K562 (cell line): ENCODE data around the gene PLXNB1. TPM values are rescaled to one million over a fixed set of nuclear protein-coding genes. Genes with fewer than 3 reads are reported as not detected.

ENCODE experiments used
- ATAC-seq: fragments of 200-7000 bp; cut with Tn5 transposase; 3 replicates; pipeline ENCODE4 v1.9.1; 2020; ENCODE audit warnings: moderate library complexity
- BruUV-seq: library from RNA; stranded (reverse); fragments of 400-500 nt; replicated peaks from 2 replicates; lab custom pipeline; 2021; lab: Mats Ljungman, UMichigan
- CTCF ChIA-PET: fragments of 300-600 bp; formaldehyde crosslinking; extraction: SDS; loops from one replicate; lab custom pipeline; 2021; ENCODE audit warnings: low intra/inter-chr PET ratio; lab: Yijun Ruan, JAX
- POLR2A ChIA-PET: fragments of 300-600, 350-650 bp; sonication (Branson Sonifier 250); formaldehyde crosslinking; extraction: SDS; loops from one replicate; lab custom pipeline; 2021; ENCODE audit warnings: antibody characterized with exemption, inconsistent platforms; lab: Yijun Ruan, JAX
- DNase-seq, 4 experiments: peaks; one replicate each; pipeline versions ENCODE4 v3.0.0 to v3.0.0-alpha.2; 2011 to 2018; ENCODE audit warnings: low spot score in 3 of 4, mixed read lengths in 3 of 4; ENCODE audit errors: extremely low read depth in 1 of 4
- FAIRE-seq: peaks from 2 replicates; lab custom pipeline; 2011; peaks lifted over from hg19 to GRCh38; lab: Jason Lieb, UNC
- H2AFZ ChIP-seq: 2 replicates; pipeline ENCODE4 v1.6.0; 2011; ENCODE audit warnings: low read depth, low read length, control low read depth, inconsistent platforms
- H3K27ac ChIP-seq: fragments of 200-600 bp; 3 replicates; pipeline ENCODE4 v1.8.0; 2011; ENCODE audit warnings: low read depth, mild to moderate bottlenecking, control low read depth, inconsistent platforms, low read length, moderate library complexity, mixed read lengths; ENCODE audit errors: extremely low read depth
- H3K27me3 ChIP-seq, 2 experiments: fragments of 300-600 bp in 1 of 2; 2 replicates in 1 of 2; 3 replicates in 1 of 2; pipeline versions ENCODE4 v1.6.0 to v1.8.0; 2011; ENCODE audit warnings: inconsistent platforms in 2 of 2, low read length in 2 of 2, mild to moderate bottlenecking in 1 of 2, mixed read lengths in 1 of 2, moderate library complexity in 1 of 2; ENCODE audit not compliant: control insufficient read depth in 2 of 2, insufficient read depth in 2 of 2
- H3K36me3 ChIP-seq: fragments of 300-600 bp; 3 replicates; pipeline ENCODE4 v1.8.0; 2011; ENCODE audit warnings: mild to moderate bottlenecking, low read length, inconsistent platforms; ENCODE audit not compliant: control insufficient read depth, insufficient read depth
- H3K4me1 ChIP-seq, 2 experiments: fragments of 200-600 bp in 1 of 2; replicated peaks in 1 of 2; 2 replicates in 1 of 2; 3 replicates in 1 of 2; pipeline versions ENCODE4 v1.5.1 to v1.8.0; 2011; ENCODE audit warnings: inconsistent platforms in 2 of 2, low read length in 2 of 2, mild to moderate bottlenecking in 1 of 2, mixed read lengths in 1 of 2, moderate library complexity in 1 of 2; ENCODE audit not compliant: control insufficient read depth in 2 of 2, insufficient read depth in 2 of 2
- H3K4me2 ChIP-seq: 2 replicates; pipeline ENCODE4 v1.6.1; 2011; ENCODE audit warnings: low read length, control low read depth, inconsistent platforms, mixed read lengths; ENCODE audit not compliant: insufficient read depth
- H3K4me3 ChIP-seq: fragments of 200-600 bp; sonication (generic), shearing (Covaris generic); 2 replicates; pipeline ENCODE4 v1.5.1; 2016; ENCODE audit warnings: control low read depth, inconsistent platforms
- H3K79me2 ChIP-seq: fragments of 200-600 bp; 3 replicates; pipeline ENCODE4 v1.8.0; 2011; ENCODE audit warnings: low read length, inconsistent platforms; ENCODE audit not compliant: control insufficient read depth, insufficient read depth
- H3K9ac ChIP-seq, 2 experiments: 2 replicates each; pipeline versions ENCODE4 v1.6.0 to v1.6.1; 2011; ENCODE audit warnings: low read depth in 2 of 2, low read length in 2 of 2, control low read depth in 1 of 2, inconsistent platforms in 1 of 2, mild to moderate bottlenecking in 1 of 2, mixed read lengths in 1 of 2; ENCODE audit not compliant: insufficient read depth in 1 of 2
- H3K9me1 ChIP-seq: one replicate; pipeline ENCODE4 v1.6.0; 2011; ENCODE audit warnings: inconsistent platforms, mild to moderate bottlenecking, low read length, moderate library complexity; ENCODE audit not compliant: control insufficient read depth, insufficient read depth
- H3K9me3 ChIP-seq: replicated peaks from 2 replicates; pipeline ENCODE4 v1.5.1; 2011; ENCODE audit warnings: low read depth, low read length, inconsistent platforms; ENCODE audit not compliant: control insufficient read depth, insufficient read depth
- H4K20me1 ChIP-seq: replicated peaks from 2 replicates; pipeline ENCODE4 v1.6.1; 2011; ENCODE audit warnings: low read length, inconsistent platforms, mixed read lengths; ENCODE audit not compliant: control insufficient read depth, insufficient read depth
- ATF7 ChIP-seq: fragments of 450-650 bp; IDR thresholded peaks from 2 replicates; pipeline ENCODE4 v1.7.1; 2014; ENCODE audit warnings: mild to moderate bottlenecking, moderate library complexity
- BRF2 ChIP-seq: IDR thresholded peaks from 3 replicates; pipeline ENCODE4 v1.6.1; 2011; ENCODE audit warnings: borderline replicate concordance, mild to moderate bottlenecking; ENCODE audit not compliant: insufficient read length, insufficient read depth
- CHD2 ChIP-seq: IDR thresholded peaks from 2 replicates; pipeline ENCODE4 v1.6.1; 2011; ENCODE audit warnings: low read depth, low read length
- JUNB ChIP-seq: fragments of 450-650 bp; formaldehyde crosslinking; conservative IDR thresholded peaks from 2 replicates; pipeline ENCODE4 v1.4.0; 2020; ENCODE audit warnings: mild to moderate bottlenecking
- RBM15 ChIP-seq: fragments of 200-400 bp; formaldehyde crosslinking; IDR thresholded peaks from 2 replicates; pipeline ENCODE4 v1.6.1; 2018; ENCODE audit warnings: mild to moderate bottlenecking, low read length, moderate library complexity; ENCODE audit not compliant: insufficient read depth
- STAG1 ChIP-seq: sonication (generic); formaldehyde crosslinking; IDR thresholded peaks from 2 replicates; pipeline ENCODE4 v1.5.0; 2020; ENCODE audit warnings: missing genetic modification reagents, borderline replicate concordance
- WGBS: fragments of 100-300 bp; shearing (Covaris generic); methylation state at CpG from one replicate; pipeline ENCODE4 v1.1.6; 2016; ENCODE audit warnings: low coverage, mixed read lengths; ENCODE audit not compliant: insufficient coverage; ENCODE audit errors: missing lambda C conversion rate; 5-methylcytosine and 5-hydroxymethylcytosine counted together
- in situ Hi-C: fragments of 300-500 bp; cut with MboI; formaldehyde crosslinking; loops from 4 replicates; pipeline ENCODE4 v1.15.0; 2018; ENCODE audit warnings: inconsistent platforms, mixed read lengths
- intact Hi-C: fragments of 100-400 bp; cut with micrococcal nuclease; formaldehyde crosslinking; loops from 2 replicates; pipeline ENCODE4 v1.14.2; 2022
- polyA plus RNA-seq, 8 experiments: library from polyadenylated mRNA; depleted of rRNA in 4 of 8; stranded (reverse) in 5 of 8; unstranded in 3 of 8; fragments of >200 nt; fragmentation: Nextera tagmentation in 2 of 8; fragmentation: Illumina TruSeq in 1 of 8; extraction: Ambion mirVana in 2 of 8; extraction: Trizol in 1 of 8; gene quantifications; 2 replicates each; pipeline versions ENCODE4 v1.2.1 to v1.2.3, GENCODE V29; 2011 to 2014; ENCODE audit warnings: inconsistent platforms in 1 of 8, missing spikeins in 1 of 8
- total RNA-seq, 7 experiments: library from RNA; depleted of rRNA in 6 of 7; stranded (reverse); fragments of >200 nt in 6 of 7; fragmentation: Illumina TruSeq in 2 of 7; extraction: Trizol in 2 of 7; gene quantifications; 2 replicates each; pipeline versions ENCODE4 v1.2.1 to v1.2.3, GENCODE V29; 2011 to 2021; ENCODE audit warnings: low replicate concordance in 1 of 7

Gene PLXNB1
- total and polyA plus RNA-seq, 9 of the 15 experiments (the other 6 are each of a cell fraction or from before 2014, with no cell fraction given), result 0.17 to 17.4 (median 6.0) TPM

- no peak overlapping the region for H3K9ac ChIP-seq
- BruUV-seq, result no TSS peak
Measured at GRCh38 chr3:48420561-48420960, 9.3 kb downstream of the PLXNB1 start.

GRCh38 chr3:48419597-48419996 is 10.3 kb downstream of the PLXNB1 start:
- in situ Hi-C loops (no loop called here), intact Hi-C loops (no loop called here)
- BruUV-seq, result no TSS peak
- Histone ChIP-seq H3K36me3 (no peaks in the 10 kb centered on the region), H3K4me3 (no peak overlapping the region), H3K9me1 (no peaks in the 10 kb centered on the region), H3K79me2 (no peaks in the 10 kb centered on the region), H3K9me3 (no peaks in the 10 kb centered on the region), H3K9ac (no peak overlapping the region), H2AFZ (no peak overlapping the region), H3K27ac (no peak overlapping the region), H4K20me1 (no peaks in the 10 kb centered on the region), H3K4me1 (peaks cover 0 to 16% of the 10 kb centered on the region in 2 experiments; a peak in 2 of 5 replicates), H3K4me2 (no peak overlapping the region), H3K27me3 (no peaks in the 10 kb centered on the region)
- no peak for DNase-seq
- no peak for TF ChIP-seq CHD2
- CTCF ChIA-PET, result no interaction called here
- no peak for ATAC-seq
- 33% methylated on average over 1 of the region's 17 CpGs for WGBS
- POLR2A ChIA-PET, result interaction anchor here (0.9 to 1.2 kb wide), 2 partner anchors 12 to 14 kb away, joined by 3 to 4 read pairs; no protein-coding TSS in a partner anchor
- FAIRE-seq, result no peak

More at GRCh38 chr3:48420561-48420960, 9.3 kb downstream of the PLXNB1 start:
- peaks cover 0 to 23% of the 10 kb centered on the region in 2 experiments; a peak in 2 of 5 replicates for H3K4me1 ChIP-seq
- TF ChIP-seq JUNB (CRISPR knock-in tag), result no peak
- no peak for TF ChIP-seq BRF2
- no peak for TF ChIP-seq ATF7
- no peak for TF ChIP-seq STAG1
- TF ChIP-seq RBM15, result no peak
- no peak overlapping the region for H2AFZ ChIP-seq
- H3K4me2 ChIP-seq, result no peak overlapping the region
- FAIRE-seq, result no peak
- no peak for DNase-seq
- no peak for ATAC-seq
- H3K9me1 ChIP-seq, result no peaks in the 10 kb centered on the region
- no peaks in the 10 kb centered on the region for H3K27me3 ChIP-seq
- ChIA-PET CTCF (no interaction called here), POLR2A (no interaction called here)
- in situ Hi-C loops, result no loop called here
- no peaks in the 10 kb centered on the region for H3K9me3 ChIP-seq
- H3K4me3 ChIP-seq, result no peak overlapping the region
- no peaks in the 10 kb centered on the region for H3K36me3 ChIP-seq
- H3K79me2 ChIP-seq, result no peaks in the 10 kb centered on the region
- intact Hi-C loops, result no loop called here
- 70% methylated on average over 2 of the region's 14 CpGs for WGBS
- no peaks in the 10 kb centered on the region for H4K20me1 ChIP-seq
- no peak overlapping the region for H3K27ac ChIP-seq
